HG03342 (cell line): ENCODE data around the gene ESR1.
"Not testable (repeated sequence)": the region's sequence is repeated elsewhere in the genome, so short reads cannot be mapped to it uniquely, and the experiment has no call there.

Experiments
- ATAC-seq: cut with Tn5 transposase; IDR thresholded peaks from one replicate; pipeline ENCODE4 v1.9.1; 2021; ENCODE audit warnings: mild to moderate bottlenecking, moderate library complexity; ENCODE audit not compliant: unreplicated experiment

ESR1 gene

GRCh38 chr6:151885234-151885633, 77.8 kb downstream of the ESR1 start:
- no peak for ATAC-seq

GRCh38 chr6:151891524-151891923, 84.0 kb downstream of the ESR1 start:
- no peak for ATAC-seq

DNA sequence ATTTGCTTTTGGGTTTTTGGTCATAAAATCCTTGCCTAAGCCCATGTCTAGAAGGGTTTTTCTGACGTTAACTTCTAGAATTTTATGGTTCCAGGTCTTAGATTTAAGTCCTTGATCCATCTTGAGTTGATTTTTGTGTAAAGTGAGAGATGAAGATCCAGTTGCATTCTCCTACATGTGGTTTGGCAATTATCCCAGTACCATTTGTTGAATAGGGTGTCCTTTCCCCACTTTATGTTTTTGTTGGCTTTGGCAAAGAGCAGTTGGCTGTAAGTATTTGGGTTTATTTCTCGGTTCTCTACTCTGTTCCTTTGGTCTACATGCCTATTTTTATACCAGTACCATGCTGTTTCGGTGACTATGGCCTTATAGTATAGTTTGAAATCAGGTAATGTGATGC, 86.9 kb downstream of the ESR1 start:
- not testable (repeated sequence) for ATAC-seq

DNA sequence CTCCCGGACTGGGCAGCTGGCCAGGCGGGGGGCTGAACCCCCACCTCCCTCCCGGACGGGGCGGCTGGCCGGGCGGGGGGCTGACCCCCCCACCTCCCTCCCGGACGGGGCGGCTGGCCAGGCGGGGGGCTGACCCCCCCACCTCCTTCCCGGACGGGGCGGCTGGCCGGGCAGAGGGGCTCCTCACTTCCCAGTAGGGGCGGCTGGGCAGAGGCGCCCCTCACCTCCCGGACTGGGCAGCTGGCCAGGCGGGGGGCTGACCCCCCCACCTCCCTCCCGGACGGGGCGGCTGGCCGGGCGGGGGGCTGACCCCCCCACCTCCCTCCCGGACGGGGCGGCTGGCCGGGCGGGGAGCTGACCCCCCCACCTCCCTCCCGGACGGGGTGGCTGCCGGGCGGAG, 91.7 kb downstream of the ESR1 start:
- not testable (repeated sequence) for ATAC-seq

GRCh38 chr6:151899796-151900195, 92.3 kb downstream of the ESR1 start:
- ATAC-seq, result not testable (repeated sequence)

DNA sequence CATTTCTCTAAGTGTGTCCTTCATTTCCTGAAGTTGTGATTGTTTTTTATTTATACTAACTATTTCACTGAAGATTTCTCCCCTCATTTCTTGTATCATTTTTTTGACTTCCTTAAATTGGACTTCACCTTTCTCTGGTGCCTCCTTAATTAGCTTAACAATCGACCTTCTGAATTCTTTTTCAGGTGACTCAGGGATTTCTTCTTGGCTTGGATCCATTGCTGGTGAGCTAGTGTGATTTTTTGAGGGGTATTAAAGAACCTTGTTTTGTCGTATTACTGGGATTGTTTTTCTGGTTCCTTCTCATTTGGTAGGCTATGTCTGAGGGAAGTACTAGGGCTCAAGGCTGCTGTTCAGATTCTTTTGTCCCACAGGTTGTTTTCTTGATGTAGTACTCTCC, 92.8 kb downstream of the ESR1 start:
- no peak for ATAC-seq

- ATAC-seq, result no peak
Measured at GRCh38 chr6:151901009-151901411, 93.5 kb downstream of the ESR1 start.

GRCh38 chr6:151904631-151905030, 97.1 kb downstream of the ESR1 start:
- no peak for ATAC-seq

GRCh38 chr6:151905072-151905471, 97.6 kb downstream of the ESR1 start:
- ATAC-seq, result no peak

- no peak for ATAC-seq
Measured at GRCh38 chr6:151905854-151906253, 98.4 kb downstream of the ESR1 start.

DNA sequence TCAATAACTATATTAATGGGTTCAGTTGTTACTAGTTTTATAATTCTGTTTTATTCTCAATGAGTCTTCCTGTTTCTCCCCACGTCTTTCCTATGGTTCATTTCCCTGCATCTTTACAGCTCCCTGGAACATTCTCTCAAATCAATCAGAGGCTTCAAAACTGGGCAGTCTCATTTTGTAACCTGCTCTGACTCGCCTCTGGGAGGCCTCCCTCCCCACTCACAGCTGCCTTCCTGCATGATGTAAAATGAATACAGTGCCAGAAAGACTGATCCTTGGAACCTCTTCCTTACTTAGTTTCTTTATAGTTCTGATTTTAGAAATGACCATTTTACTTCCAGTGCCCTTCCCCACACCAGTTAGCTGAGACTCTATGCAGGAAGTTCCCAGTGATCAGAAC, 103.9 kb downstream of the ESR1 start:
- ATAC-seq, result no peak

DNA sequence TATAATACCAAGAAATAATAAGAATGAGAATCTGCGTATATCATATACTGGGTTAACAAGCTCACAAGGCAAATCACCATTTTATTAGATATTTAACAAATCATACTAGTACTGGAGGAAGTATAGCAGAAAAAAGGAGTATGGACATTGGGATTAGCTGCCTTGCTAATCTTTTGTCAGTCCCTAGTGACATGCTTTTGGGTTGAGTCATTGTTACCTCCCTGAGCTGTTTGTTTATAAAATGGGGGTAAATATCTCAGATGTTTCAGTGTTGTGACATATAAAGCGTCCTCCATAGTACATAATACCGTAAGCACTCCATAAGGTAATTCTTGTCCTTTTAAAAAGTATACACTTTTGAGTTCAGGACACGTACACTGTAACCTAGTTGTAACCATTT, 107.0 kb downstream of the ESR1 start:
- no peak for ATAC-seq

DNA sequence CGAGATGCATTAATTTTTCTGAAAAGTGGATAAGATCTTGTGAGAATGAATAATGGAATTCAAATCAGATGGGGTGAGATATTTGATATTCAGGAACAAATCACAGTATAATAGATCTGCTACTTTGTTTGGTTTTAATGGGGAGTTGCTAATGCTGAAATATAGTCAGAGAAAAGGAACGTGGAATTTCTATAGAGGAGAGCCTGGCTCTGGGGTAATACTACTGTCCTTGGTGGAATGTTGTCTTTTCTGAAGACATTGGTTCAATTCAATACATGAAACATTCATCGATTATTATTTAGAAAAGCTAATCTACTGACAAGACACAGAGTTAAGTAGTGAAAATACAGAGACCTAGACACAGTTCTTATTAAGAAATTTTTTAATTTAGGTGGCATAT, 108.6 kb downstream of the ESR1 start:
- no peak for ATAC-seq

- no peak for ATAC-seq
Measured at GRCh38 chr6:151916680-151917164, 109.2 kb downstream of the ESR1 start.

DNA sequence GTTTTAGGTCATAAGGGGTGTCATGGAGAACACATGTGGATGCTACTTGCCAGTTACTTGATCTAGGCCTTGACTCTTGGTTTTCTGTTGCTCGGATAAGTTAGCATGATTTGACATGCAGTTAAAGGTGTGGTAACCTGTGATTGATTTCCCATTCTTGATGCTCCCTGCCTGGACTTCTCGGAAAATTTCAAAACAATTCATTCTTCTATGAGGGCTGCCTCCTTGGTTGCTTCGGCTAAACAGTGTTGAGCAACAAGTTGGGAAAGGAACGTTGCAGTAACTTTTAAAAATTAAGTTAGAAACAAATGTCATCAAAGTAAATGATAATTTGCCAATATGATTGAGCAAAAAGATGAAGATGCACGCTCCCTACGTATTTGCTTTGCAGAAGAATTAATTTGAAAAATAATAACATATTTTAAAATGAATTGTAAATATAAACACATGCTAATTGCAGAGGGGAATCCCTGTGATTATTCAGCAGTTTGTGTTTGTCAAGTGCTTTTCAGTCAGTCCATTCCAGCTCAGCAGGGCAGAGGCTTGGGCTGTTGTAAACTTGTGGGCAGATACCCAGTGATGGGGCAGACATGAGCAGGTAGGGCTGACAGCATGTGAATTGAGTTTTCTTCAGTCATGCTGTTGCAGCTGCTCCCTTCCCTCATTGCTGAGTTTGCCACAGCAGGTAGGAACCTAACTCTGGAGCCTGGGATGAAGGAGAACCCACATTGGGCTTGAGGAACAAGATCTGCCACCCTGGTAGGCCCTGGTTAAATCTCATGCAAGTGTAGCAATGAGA, 110.2 kb downstream of the ESR1 start:
- ATAC-seq, result no peak

GRCh38 chr6:151940307-151940706, 132.8 kb downstream of the ESR1 start:
- no peak for ATAC-seq

- peak; percentile 57 for ATAC-seq
Measured at GRCh38 chr6:151948002-151948743, 140.7 kb downstream of the ESR1 start.

GRCh38 chr6:151958332-151958731, 150.8 kb downstream of the ESR1 start:
- ATAC-seq, result no peak

DNA sequence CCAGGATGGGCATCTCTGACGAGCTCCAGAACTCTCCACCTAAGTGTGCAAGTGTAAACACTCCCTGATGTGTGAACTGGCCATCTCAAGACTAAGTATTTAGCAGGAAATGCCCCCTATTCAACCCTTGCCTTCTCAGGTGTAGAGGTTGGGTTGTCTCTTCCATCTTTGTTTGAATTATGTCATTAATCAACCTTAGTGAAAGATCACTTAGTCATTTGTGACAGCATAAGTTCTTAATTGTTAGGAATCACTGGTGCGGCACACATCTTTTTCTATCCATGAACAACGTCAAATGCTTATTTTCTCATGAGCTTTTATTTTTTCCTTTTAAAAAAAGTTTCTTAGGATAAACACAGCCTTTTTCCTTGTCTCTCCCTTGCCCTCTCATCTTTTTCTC, 151.6 kb downstream of the ESR1 start:
- ATAC-seq, result no peak

- no peak for ATAC-seq
Measured at GRCh38 chr6:151961809-151962208, 154.3 kb downstream of the ESR1 start.

DNA sequence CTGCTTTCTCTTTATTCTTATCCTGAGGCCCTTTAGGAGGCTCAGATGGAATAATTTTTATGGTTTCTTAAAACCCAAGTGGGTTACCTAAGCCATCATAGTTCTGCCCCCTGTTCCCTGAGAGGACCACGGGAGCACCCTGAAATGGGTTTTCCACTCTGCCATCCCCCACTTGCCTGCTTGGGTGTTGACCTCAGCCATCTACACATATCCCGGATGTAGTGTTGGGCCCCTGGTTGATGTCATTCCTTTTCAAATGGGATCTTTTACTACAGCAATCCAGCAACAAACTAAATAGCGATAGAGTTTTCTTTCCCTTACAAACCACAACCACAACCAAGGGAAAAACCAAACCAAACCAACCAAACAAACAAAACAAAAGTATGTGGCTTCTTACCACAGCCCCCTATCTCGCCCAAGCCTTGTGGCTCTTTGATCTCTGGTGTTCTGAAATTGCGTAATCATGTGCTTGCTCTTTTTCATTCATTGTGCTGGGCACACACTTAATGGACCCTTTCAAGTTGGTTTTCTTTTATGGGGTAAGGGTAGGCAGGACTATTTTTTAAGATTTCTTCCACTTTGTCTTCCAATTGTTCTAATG, 154.9 kb downstream of the ESR1 start:
- no peak for ATAC-seq

DNA sequence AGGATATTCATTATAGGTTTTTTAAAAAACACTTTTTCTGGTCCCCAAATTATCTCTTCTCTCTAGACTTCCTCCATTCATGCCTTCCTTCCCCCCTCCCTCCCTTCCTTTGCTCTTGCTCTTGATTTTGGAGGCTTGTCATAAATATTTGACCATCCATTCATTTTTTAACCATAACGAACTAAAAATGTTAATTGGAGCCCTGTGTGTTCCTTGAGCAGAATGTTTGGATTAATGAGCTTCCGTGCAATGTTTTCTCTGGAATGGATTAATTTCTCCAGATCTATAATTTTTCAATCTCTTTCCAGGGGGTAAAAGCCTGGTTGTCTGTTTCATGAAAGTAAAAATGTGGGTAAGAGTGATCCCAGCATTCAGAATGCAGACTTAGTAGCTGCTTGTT, 155.5 kb downstream of the ESR1 start:
- ATAC-seq, result no peak
